K562 (cell line): ENCODE data around the gene VAT1L. TPM values are rescaled to one million over a fixed set of nuclear protein-coding genes. Genes with fewer than 3 reads are reported as not detected.

Source experiments
- ATAC-seq: fragments of 200-7000 bp; cut with Tn5 transposase; 3 replicates; pipeline ENCODE4 v1.9.1; 2020; ENCODE audit warnings: moderate library complexity
- BruUV-seq: library from RNA; stranded (reverse); fragments of 400-500 nt; replicated peaks from 2 replicates; lab custom pipeline; 2021; lab: Mats Ljungman, UMichigan
- CTCF ChIA-PET: fragments of 300-600 bp; formaldehyde crosslinking; extraction: SDS; loops from one replicate; lab custom pipeline; 2021; ENCODE audit warnings: low intra/inter-chr PET ratio; lab: Yijun Ruan, JAX
- POLR2A ChIA-PET: fragments of 300-600, 350-650 bp; sonication (Branson Sonifier 250); formaldehyde crosslinking; extraction: SDS; loops from one replicate; lab custom pipeline; 2021; ENCODE audit warnings: antibody characterized with exemption, inconsistent platforms; lab: Yijun Ruan, JAX
- DNase-seq, 4 experiments: peaks; one replicate each; pipeline versions ENCODE4 v3.0.0 to v3.0.0-alpha.2; 2011 to 2018; ENCODE audit warnings: low spot score in 3 of 4, mixed read lengths in 3 of 4; ENCODE audit errors: extremely low read depth in 1 of 4
- FAIRE-seq: peaks from 2 replicates; lab custom pipeline; 2011; peaks lifted over from hg19 to GRCh38; lab: Jason Lieb, UNC
- H2AFZ ChIP-seq: 2 replicates; pipeline ENCODE4 v1.6.0; 2011; ENCODE audit warnings: low read depth, low read length, control low read depth, inconsistent platforms
- H3K27ac ChIP-seq: fragments of 200-600 bp; 3 replicates; pipeline ENCODE4 v1.8.0; 2011; ENCODE audit warnings: low read depth, mild to moderate bottlenecking, control low read depth, inconsistent platforms, low read length, moderate library complexity, mixed read lengths; ENCODE audit errors: extremely low read depth
- H3K27me3 ChIP-seq, 2 experiments: fragments of 300-600 bp in 1 of 2; 2 replicates in 1 of 2; 3 replicates in 1 of 2; pipeline versions ENCODE4 v1.6.0 to v1.8.0; 2011; ENCODE audit warnings: inconsistent platforms in 2 of 2, low read length in 2 of 2, mild to moderate bottlenecking in 1 of 2, mixed read lengths in 1 of 2, moderate library complexity in 1 of 2; ENCODE audit not compliant: control insufficient read depth in 2 of 2, insufficient read depth in 2 of 2
- H3K36me3 ChIP-seq: fragments of 300-600 bp; 3 replicates; pipeline ENCODE4 v1.8.0; 2011; ENCODE audit warnings: mild to moderate bottlenecking, low read length, inconsistent platforms; ENCODE audit not compliant: control insufficient read depth, insufficient read depth
- H3K4me1 ChIP-seq, 2 experiments: fragments of 200-600 bp in 1 of 2; replicated peaks in 1 of 2; 2 replicates in 1 of 2; 3 replicates in 1 of 2; pipeline versions ENCODE4 v1.5.1 to v1.8.0; 2011; ENCODE audit warnings: inconsistent platforms in 2 of 2, low read length in 2 of 2, mild to moderate bottlenecking in 1 of 2, mixed read lengths in 1 of 2, moderate library complexity in 1 of 2; ENCODE audit not compliant: control insufficient read depth in 2 of 2, insufficient read depth in 2 of 2
- H3K4me2 ChIP-seq: 2 replicates; pipeline ENCODE4 v1.6.1; 2011; ENCODE audit warnings: low read length, control low read depth, inconsistent platforms, mixed read lengths; ENCODE audit not compliant: insufficient read depth
- H3K4me3 ChIP-seq: fragments of 200-600 bp; sonication (generic), shearing (Covaris generic); 2 replicates; pipeline ENCODE4 v1.5.1; 2016; ENCODE audit warnings: control low read depth, inconsistent platforms
- H3K79me2 ChIP-seq: fragments of 200-600 bp; 3 replicates; pipeline ENCODE4 v1.8.0; 2011; ENCODE audit warnings: low read length, inconsistent platforms; ENCODE audit not compliant: control insufficient read depth, insufficient read depth
- H3K9ac ChIP-seq, 2 experiments: 2 replicates each; pipeline versions ENCODE4 v1.6.0 to v1.6.1; 2011; ENCODE audit warnings: low read depth in 2 of 2, low read length in 2 of 2, control low read depth in 1 of 2, inconsistent platforms in 1 of 2, mild to moderate bottlenecking in 1 of 2, mixed read lengths in 1 of 2; ENCODE audit not compliant: insufficient read depth in 1 of 2
- H3K9me1 ChIP-seq: one replicate; pipeline ENCODE4 v1.6.0; 2011; ENCODE audit warnings: inconsistent platforms, mild to moderate bottlenecking, low read length, moderate library complexity; ENCODE audit not compliant: control insufficient read depth, insufficient read depth
- H3K9me3 ChIP-seq: replicated peaks from 2 replicates; pipeline ENCODE4 v1.5.1; 2011; ENCODE audit warnings: low read depth, low read length, inconsistent platforms; ENCODE audit not compliant: control insufficient read depth, insufficient read depth
- H4K20me1 ChIP-seq: replicated peaks from 2 replicates; pipeline ENCODE4 v1.6.1; 2011; ENCODE audit warnings: low read length, inconsistent platforms, mixed read lengths; ENCODE audit not compliant: control insufficient read depth, insufficient read depth
- CSDE1 ChIP-seq, 2 experiments: fragments of 450-650 bp; IDR thresholded peaks; 2 replicates each; pipeline ENCODE4 v1.6.1; 2016; ENCODE audit warnings: mild to moderate bottlenecking in 1 of 2
- CXXC5 ChIP-seq: fragments of 250-450 bp; sonication (Bioruptor Pico); IDR thresholded peaks from 2 replicates; pipeline ENCODE4 v1.8.0; 2022; ENCODE audit warnings: inconsistent platforms, mild to moderate bottlenecking, moderate library complexity
- GTF2A2 ChIP-seq: IDR thresholded peaks from 2 replicates; pipeline ENCODE4 v1.6.1; 2016; ENCODE audit warnings: mild to moderate bottlenecking, missing genetic modification characterization, missing compliant biosample characterization
- GTF2B ChIP-seq: IDR thresholded peaks from 2 replicates; pipeline ENCODE4 v1.6.1; 2011; ENCODE audit not compliant: insufficient read length; ENCODE audit errors: extremely low read depth
- KAT7 ChIP-seq: sonication (generic); formaldehyde crosslinking; IDR thresholded peaks from 2 replicates; pipeline ENCODE4 v1.8.0; 2022; ENCODE audit warnings: missing genetic modification reagents, mild to moderate bottlenecking, borderline replicate concordance
- MAX ChIP-seq: sonication (generic); formaldehyde crosslinking; IDR thresholded peaks from 2 replicates; pipeline ENCODE4 v1.9.0; 2022; ENCODE audit warnings: mild to moderate bottlenecking, missing genetic modification reagents
- MBD1 ChIP-seq: fragments of 250-450 bp; sonication (Bioruptor Pico); IDR thresholded peaks from 2 replicates; pipeline ENCODE4 v1.8.0; 2022; ENCODE audit warnings: inconsistent platforms
- NFE2 ChIP-seq: IDR thresholded peaks from 2 replicates; pipeline ENCODE4 v1.6.1; 2014; ENCODE audit warnings: antibody characterized with exemption, low read depth
- NR2C1 ChIP-seq, 2 experiments: fragments of 450-650 bp; IDR thresholded peaks; 2 replicates each; pipeline ENCODE4 v1.6.1; 2017; ENCODE audit warnings: mild to moderate bottlenecking in 2 of 2, antibody characterized with exemption in 1 of 2, inconsistent platforms in 1 of 2, missing compliant biosample characterization in 1 of 2, missing genetic modification characterization in 1 of 2
- PHF21A ChIP-seq: fragments of 450-650 bp; IDR thresholded peaks from 2 replicates; pipeline ENCODE4 v1.6.1; 2017; ENCODE audit warnings: low read depth, borderline replicate concordance
- SOX6 ChIP-seq: fragments of 450-650 bp; IDR thresholded peaks from 2 replicates; pipeline ENCODE4 v1.6.1; 2014; ENCODE audit warnings: mild to moderate bottlenecking
- ZBED1 ChIP-seq: IDR thresholded peaks from 2 replicates; pipeline ENCODE4 v1.6.1; 2014
- ZNF124 ChIP-seq: sonication (generic); formaldehyde crosslinking; IDR thresholded peaks from 2 replicates; pipeline ENCODE4 v1.8.1; 2022; ENCODE audit warnings: missing genetic modification reagents
- ZNF133 ChIP-seq: fragments of 250-450 bp; sonication (Bioruptor Pico); IDR thresholded peaks from 2 replicates; pipeline ENCODE4 v1.4.0; 2020; ENCODE audit warnings: mild to moderate bottlenecking
- ZNF143 ChIP-seq: sonication (generic); formaldehyde crosslinking; IDR thresholded peaks from 2 replicates; pipeline ENCODE4 v1.9.0; 2022; ENCODE audit warnings: mild to moderate bottlenecking, missing genetic modification reagents
- ZNF609 ChIP-seq: sonication (generic); formaldehyde crosslinking; IDR thresholded peaks from 2 replicates; pipeline ENCODE4 v1.8.1; 2023; ENCODE audit warnings: missing genetic modification reagents, mild to moderate bottlenecking, borderline replicate concordance
- WGBS: fragments of 100-300 bp; shearing (Covaris generic); methylation state at CpG from one replicate; pipeline ENCODE4 v1.1.6; 2016; ENCODE audit warnings: low coverage, mixed read lengths; ENCODE audit not compliant: insufficient coverage; ENCODE audit errors: missing lambda C conversion rate; 5-methylcytosine and 5-hydroxymethylcytosine counted together
- in situ Hi-C: fragments of 300-500 bp; cut with MboI; formaldehyde crosslinking; loops from 4 replicates; pipeline ENCODE4 v1.15.0; 2018; ENCODE audit warnings: inconsistent platforms, mixed read lengths
- intact Hi-C: fragments of 100-400 bp; cut with micrococcal nuclease; formaldehyde crosslinking; loops from 2 replicates; pipeline ENCODE4 v1.14.2; 2022
- polyA plus RNA-seq, 8 experiments: library from polyadenylated mRNA; depleted of rRNA in 4 of 8; stranded (reverse) in 5 of 8; unstranded in 3 of 8; fragments of >200 nt; fragmentation: Nextera tagmentation in 2 of 8; fragmentation: Illumina TruSeq in 1 of 8; extraction: Ambion mirVana in 2 of 8; extraction: Trizol in 1 of 8; gene quantifications; 2 replicates each; pipeline versions ENCODE4 v1.2.1 to v1.2.3, GENCODE V29; 2011 to 2014; ENCODE audit warnings: inconsistent platforms in 1 of 8, missing spikeins in 1 of 8
- total RNA-seq, 7 experiments: library from RNA; depleted of rRNA in 6 of 7; stranded (reverse); fragments of >200 nt in 6 of 7; fragmentation: Illumina TruSeq in 2 of 7; extraction: Trizol in 2 of 7; gene quantifications; 2 replicates each; pipeline versions ENCODE4 v1.2.1 to v1.2.3, GENCODE V29; 2011 to 2021; ENCODE audit warnings: low replicate concordance in 1 of 7

The VAT1L gene
- total and polyA plus RNA-seq, 9 of the 15 experiments (the other 6 are each of a cell fraction or from before 2014, with no cell fraction given) = 0.01 TPM; not detected in 8

- BruUV-seq = no TSS peak
- TF ChIP-seq ZNF143 (CRISPR knock-in tag) (no peak), ZNF133 (CRISPR knock-in tag) (no peak), MAX (CRISPR knock-in tag) (no peak), KAT7 (CRISPR knock-in tag) (no peak), CSDE1 (IDR thresholded peaks at IDR 0.05) (no peak), CXXC5 (CRISPR knock-in tag) (no peak), SOX6 (no peak), NR2C1 (IDR thresholded peaks at IDR 0.05) (no peak), NR2C1 (tag; IDR thresholded peaks at IDR 0.05) (no peak), PHF21A (no peak), MBD1 (no peak), ZBED1 (no peak), ZNF609 (no peak), GTF2B (no peak), ZNF124 (CRISPR knock-in tag) (no peak), GTF2A2 (tag) (no peak), NFE2 (no peak)
Observed at GRCh38 chr16:77856438-77857160, 68.2 kb downstream of the VAT1L start.

More at GRCh38 chr16:77856438-77857160, 68.2 kb downstream of the VAT1L start:
- Histone ChIP-seq H3K4me3 (no peak overlapping the region), H3K4me1 (no peaks in the 10 kb centered on the region), H3K9ac (no peak overlapping the region), H3K4me2 (no peak overlapping the region), H3K9me3 (no peaks in the 10 kb centered on the region), H3K27me3 (peaks cover 7 to 10% of the 10 kb centered on the region in 2 experiments; a peak in 3 of 5 replicates), H3K79me2 (no peaks in the 10 kb centered on the region), H3K9me1 (peaks cover 3% of the 10 kb centered on the region), H3K36me3 (no peaks in the 10 kb centered on the region), H2AFZ (no peak overlapping the region), H4K20me1 (no peaks in the 10 kb centered on the region; the same call in 1 of the 2 replicates), H3K27ac (no peak overlapping the region)
- intact Hi-C loops (no loop called here), in situ Hi-C loops (no loop called here)
- ATAC-seq (no peak), FAIRE-seq (no peak), DNase-seq (no peak)
- WGBS = under 1% methylated on average over 11 of the region's 11 CpGs
- ChIA-PET POLR2A (interaction anchor here (1.3 kb wide), 1 partner anchor 15 kb away, joined by 3 read pairs; no protein-coding TSS in a partner anchor), CTCF (no interaction called here)
